Hepatic stellate cell (primary cell): ENCODE results near the gene STARD4.
A peak's percentile ranks its signal among the peaks of the same experiment; 100 is the strongest.

Experiments used
- DNase-seq: peaks from one replicate; pipeline ENCODE4 v3.0.0; 2011; ENCODE audit warnings: low spot score

Gene STARD4

GRCh38 chr5:111520908-111521307 is 8.6 kb upstream of the STARD4 start:
- no peak for DNase-seq

GRCh38 chr5:111518777-111519176 is 6.4 kb upstream of the STARD4 start:
- DNase-seq = no peak

GRCh38 chr5:111517853-111518501 is 5.6 kb upstream of the STARD4 start:
- no peak for DNase-seq

GRCh38 chr5:111514087-111514486 is 1.8 kb upstream of the STARD4 start:
- no peak for DNase-seq

GRCh38 chr5:111513131-111513520 is 791 bp upstream of the STARD4 start:
- no peak for DNase-seq

- DNase-seq = no peak
Measured at GRCh38 chr5:111511831-111512374, 432 bp downstream of the STARD4 start.

- DNase-seq = no peak
Measured at GRCh38 chr5:111511174-111511830, 1.0 kb downstream of the STARD4 start.

- no peak for DNase-seq
Measured at GRCh38 chr5:111509119-111509518, 3.2 kb downstream of the STARD4 start.

- DNase-seq = no peak
Measured at GRCh38 chr5:111507276-111507675, 5.1 kb downstream of the STARD4 start.

GRCh38 chr5:111505096-111505495 is 7.2 kb downstream of the STARD4 start:
- no peak for DNase-seq

- DNase-seq = peak; percentile 24
Measured at GRCh38 chr5:111502956-111503355, 9.4 kb downstream of the STARD4 start.

GRCh38 chr5:111498346-111498745 is 14.0 kb downstream of the STARD4 start:
- no peak for DNase-seq

GRCh38 chr5:111495159-111495558 is 17.2 kb downstream of the STARD4 start:
- DNase-seq = no peak

GRCh38 chr5:111494355-111494999 is 17.9 kb downstream of the STARD4 start:
- DNase-seq = no peak

- no peak for DNase-seq
Measured at GRCh38 chr5:111493031-111493430, 19.3 kb downstream of the STARD4 start.

- DNase-seq = no peak
Measured at GRCh38 chr5:111488353-111488752, 24.0 kb downstream of the STARD4 start.

GRCh38 chr5:111486926-111487325 is 25.4 kb downstream of the STARD4 start:
- DNase-seq = no peak

- no peak for DNase-seq
Measured at GRCh38 chr5:111486055-111486454, 26.3 kb downstream of the STARD4 start.

GRCh38 chr5:111480346-111480745 is 32.0 kb downstream of the STARD4 start:
- no peak for DNase-seq

GRCh38 chr5:111478898-111479297 is 33.4 kb downstream of the STARD4 start:
- DNase-seq = no peak

- DNase-seq = no peak
Measured at GRCh38 chr5:111478266-111478665, 34.1 kb downstream of the STARD4 start.

GRCh38 chr5:111472579-111472978 is 39.8 kb downstream of the STARD4 start:
- DNase-seq = no peak

- DNase-seq = no peak
Measured at GRCh38 chr5:111472096-111472495, 40.2 kb downstream of the STARD4 start.
